ENCODE measurements around the gene BUD31.
A peak's percentile ranks its signal among the peaks of the same experiment; 100 is the strongest.
"Not testable (repeated sequence)": the region's sequence is repeated elsewhere in the genome, so short reads cannot be mapped to it uniquely, and the experiment has no call there.

The BUD31 gene

DNA sequence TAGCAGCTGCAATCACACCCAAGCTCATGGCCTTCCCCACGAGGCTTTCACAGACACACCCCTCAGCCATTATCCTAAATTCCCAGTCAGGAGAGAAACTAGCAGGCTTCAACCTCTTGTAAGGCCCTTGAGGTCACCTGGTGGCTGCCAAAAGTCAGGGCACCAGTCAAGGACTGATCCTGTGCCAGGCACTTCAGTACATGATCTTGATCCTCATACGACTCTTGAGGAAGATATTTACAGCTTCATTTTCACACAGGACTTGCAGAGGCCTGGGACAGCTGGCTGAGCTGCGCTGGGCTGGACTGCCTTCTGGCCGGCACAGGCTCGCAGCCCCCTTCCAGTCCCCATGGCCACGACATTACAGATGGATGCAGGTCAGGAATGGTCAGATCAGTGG is 9.2 kb upstream of the BUD31 start:
- no peak for DNase-seq (ENCODE audit: low spot score)

DNA sequence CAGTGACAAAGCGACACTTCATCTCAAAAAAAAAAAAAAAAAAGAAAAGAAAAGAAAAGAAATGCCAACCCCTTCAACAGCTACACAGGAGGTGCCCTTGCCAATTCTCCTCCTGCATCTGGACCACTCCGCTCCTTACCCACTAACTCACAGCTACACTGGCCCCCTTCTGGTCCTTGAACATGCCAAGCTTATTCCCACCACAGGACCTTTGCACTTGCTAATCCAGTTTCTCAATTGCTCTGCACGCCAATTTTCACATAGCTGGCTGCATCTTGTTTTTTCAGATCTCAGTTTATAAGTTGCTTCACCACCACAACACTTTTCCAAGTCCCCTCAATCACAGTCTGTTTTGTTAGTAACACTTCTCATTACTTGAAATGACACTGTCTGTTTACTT is 5.9 kb upstream of the BUD31 start:
- DNase-seq (ENCODE audit: low spot score), result no peak

DNA sequence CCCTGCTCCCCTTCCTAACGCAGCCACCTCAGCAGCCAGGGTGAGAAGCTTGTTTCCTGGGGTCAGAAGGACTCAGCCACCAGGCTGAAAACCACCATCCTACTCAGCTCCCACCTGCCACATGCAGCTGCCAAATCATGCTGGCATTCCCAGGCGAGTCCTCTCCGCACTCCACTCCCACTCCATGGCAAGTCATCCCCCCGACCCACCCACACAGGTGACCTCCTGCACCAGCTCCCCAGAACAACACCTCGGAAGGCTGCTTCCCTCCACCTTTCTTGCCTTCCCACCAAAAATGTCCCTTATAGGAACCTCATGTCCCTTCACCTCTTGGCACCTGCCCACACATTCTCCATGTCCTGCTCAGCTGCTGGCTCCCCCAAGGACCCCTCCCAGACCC is 5.0 kb upstream of the BUD31 start:
- DNase-seq (ENCODE audit: low spot score), result no peak

DNA sequence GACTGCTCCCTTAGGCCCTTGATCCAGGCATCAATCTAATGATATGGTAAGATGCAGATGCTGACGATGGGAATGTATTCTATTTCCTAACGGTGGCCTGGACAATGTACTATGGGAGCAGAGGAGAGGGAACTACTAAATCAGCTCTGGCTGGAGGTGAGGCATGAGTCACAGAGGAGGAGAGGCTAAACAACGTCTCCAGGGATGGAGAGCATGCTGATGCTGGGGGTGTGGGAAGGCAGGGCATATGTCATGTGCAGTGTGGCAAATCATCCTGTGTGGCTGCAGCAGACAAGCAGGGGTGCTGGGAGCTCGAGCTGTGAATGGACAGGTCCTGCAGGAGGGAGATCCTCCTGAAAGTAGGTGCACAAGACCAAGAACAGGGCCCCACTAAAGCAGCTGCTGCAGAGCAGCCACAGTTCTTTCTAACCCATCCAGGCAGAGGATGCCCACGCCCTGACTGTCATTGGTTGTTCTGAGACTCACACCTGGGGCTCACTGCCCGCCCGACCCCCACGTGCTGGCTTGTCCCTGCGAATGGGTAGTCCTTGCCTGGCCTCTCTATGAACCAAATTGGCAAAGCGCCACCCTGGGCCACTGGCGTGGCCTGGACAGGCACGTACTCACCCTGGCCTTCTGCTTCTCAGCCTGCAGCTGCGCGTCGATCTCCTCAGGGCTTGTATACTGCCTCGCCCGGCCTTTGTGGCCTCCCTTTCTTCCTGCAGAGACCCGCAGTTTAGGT is 4.4 kb upstream of the BUD31 start:
- peak; percentile 56 for DNase-seq (ENCODE audit: low spot score)

DNA sequence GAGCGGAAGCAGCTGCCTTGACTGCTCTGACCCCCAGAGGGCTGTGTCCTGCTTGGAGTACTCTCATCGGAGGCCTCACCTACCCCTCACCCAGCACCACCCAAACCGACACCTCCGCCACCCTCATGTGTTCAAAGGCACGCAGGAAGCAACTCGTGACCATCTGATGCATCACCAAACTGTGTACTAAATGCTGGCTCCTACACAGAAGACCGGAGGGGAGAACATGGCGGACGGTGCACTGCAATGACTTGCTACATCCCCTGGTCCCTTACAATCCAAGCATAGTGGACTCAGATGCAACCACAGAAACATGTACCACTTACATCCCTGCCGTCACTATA is 3.8 kb upstream of the BUD31 start:
- DNase-seq (ENCODE audit: low spot score), result no peak

DNA sequence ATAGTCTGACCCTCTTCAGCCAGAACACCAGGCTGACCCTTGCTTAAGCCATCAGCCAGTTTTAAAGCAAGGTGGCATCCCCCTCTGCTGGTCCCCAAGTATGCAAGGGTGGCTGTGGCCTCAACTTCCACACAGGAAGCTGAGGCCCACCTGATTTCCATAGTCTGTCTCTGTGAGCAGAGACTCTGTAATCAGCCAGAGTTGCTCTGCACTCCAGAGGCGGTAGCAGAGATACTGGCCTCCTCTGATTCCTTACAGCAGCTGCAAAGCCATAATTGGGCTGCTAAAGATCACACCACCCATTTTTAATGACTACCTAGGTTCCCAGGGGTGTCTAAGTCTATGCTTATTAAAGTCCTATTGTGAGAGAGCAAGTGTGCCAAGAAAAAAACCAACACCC is 2.2 kb upstream of the BUD31 start:
- no peak for DNase-seq (ENCODE audit: low spot score)

DNA sequence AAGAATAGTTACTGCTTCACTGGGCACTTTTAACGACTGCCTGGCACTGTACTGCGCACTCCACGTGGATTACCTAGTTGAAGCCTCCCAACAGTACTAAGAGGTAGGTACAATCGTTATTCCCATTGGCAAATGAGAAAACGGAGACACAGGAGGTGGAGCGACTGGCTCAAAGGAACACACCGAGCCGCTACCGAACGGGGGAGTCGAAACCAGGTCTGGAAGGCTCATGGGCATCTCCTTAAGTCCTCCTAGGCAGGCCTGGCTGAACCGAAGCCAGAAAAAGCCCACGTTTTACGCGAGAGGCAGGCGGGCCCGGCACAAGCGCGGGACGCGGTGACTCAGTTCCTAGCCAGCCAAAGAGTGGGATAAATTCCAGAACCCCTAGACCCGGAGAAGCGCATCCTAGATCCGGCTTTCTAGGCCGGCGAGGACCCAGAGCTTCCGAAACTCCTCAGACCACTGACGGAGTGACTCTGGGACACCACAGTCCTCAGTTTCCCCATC is 844 bp upstream of the BUD31 start:
- DNase-seq (ENCODE audit: low spot score), result peak; percentile 68

DNA sequence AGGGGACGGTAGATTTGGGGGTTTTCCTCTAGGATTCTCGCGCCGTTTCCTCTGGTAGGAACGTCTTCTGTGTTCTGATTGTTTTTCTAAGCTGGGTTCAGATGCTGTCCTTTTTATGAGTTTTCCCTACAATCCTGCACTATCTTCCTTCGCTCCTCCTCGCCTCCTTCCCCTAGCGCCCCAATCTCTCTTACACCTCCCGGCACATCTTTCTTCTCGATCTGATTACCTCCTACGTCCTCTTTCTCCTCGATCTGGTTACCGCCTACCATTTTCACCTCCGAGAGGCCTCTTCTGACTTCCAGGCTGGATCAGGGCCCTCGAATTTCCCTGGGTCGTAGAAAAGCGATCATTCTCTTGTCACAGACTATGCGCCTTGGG is 413 bp downstream of the BUD31 start:
- DNase-seq (ENCODE audit: low spot score), result peak; percentile 27

DNA sequence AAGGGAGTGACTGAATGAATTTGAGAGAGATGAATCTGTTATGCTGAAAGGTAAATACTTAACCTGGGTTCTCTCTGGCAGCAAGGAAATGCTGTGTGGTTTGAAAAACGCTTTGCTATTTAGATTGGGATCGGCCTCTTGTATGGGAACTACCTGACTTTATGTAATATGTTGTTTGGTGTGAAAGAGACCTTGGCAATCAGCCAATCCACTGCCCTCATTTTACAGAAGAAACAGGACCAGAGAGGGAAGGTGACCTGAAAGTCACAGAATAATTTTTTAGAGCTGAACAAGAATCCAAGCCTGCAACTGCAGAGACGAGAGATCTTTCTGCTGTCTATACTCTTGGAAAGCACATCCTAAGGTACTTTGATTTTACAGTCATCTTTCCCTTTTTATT is 1.0 kb downstream of the BUD31 start:
- peak; percentile 28 for DNase-seq (ENCODE audit: low spot score)

DNA sequence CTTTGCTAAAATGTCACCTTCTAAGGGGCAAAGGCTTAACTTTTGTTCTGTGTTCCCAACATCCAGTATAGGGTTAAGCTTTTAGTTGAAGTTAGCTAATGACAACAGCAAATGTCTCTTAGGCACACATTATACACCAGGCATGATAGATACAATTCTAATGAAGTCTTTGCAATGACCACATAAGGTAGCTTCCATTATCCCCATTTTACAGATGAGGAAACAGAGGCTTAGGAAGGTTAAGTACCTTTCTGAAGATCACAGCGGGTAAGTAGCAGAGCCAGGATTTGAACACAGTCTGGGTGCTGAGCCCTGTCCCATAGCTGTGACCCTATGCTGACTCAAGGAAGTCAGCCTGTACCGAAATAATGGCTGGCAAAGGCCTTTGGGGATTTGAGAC is 1.9 kb downstream of the BUD31 start:
- DNase-seq (ENCODE audit: low spot score), result no peak

DNA sequence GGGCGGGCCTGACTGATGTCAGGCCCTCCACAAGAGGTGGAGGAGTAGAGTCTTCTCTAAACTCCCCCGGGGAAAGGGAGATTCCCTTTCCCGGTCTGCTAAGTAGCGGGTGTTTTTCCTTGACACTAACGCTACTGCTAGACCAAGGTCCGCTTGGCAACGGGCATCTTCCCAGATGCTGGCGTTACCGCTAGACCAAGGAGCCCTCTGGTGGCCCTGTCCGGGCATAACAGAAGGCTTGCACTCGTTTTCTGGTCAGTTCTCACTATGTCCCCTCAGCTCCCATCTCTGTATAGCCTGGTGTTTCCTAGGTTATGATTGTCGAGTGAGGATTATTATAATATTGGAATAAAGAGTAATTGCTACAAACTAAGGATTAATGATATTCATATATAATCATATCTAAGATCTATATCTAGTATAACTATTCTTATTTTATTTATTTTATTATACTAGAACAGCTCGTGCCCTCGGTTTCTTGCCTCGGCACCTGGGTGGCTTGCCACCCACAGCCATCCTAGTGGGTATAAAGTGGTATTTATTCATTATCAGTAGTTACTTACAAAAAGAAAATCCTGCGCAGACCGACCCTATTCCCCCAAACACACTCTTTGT is 6.9 kb downstream of the BUD31 start:
- peak; percentile 65 for DNase-seq (ENCODE audit: low spot score)

DNA sequence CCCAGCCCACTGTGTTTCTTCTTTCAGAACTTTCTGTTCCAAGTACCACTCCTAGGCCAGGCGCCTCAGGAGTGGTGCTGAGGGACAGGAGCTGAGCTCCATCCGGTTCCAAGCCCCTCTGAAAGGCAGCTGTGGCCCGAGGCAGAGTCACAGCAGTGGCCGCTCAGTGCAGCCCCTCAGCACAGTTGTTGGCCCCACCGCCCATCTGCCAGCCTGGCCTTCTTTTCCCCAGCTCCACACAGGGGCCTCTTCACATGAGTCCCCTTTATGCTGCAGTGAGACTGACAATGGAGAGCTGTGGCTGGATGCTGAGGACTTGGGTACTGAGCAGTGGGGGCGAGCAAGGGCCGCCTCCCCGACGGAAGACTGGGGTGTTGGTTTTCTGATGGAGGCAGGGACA is 9.5 kb downstream of the BUD31 start:
- no peak for DNase-seq (ENCODE audit: low spot score)

DNA sequence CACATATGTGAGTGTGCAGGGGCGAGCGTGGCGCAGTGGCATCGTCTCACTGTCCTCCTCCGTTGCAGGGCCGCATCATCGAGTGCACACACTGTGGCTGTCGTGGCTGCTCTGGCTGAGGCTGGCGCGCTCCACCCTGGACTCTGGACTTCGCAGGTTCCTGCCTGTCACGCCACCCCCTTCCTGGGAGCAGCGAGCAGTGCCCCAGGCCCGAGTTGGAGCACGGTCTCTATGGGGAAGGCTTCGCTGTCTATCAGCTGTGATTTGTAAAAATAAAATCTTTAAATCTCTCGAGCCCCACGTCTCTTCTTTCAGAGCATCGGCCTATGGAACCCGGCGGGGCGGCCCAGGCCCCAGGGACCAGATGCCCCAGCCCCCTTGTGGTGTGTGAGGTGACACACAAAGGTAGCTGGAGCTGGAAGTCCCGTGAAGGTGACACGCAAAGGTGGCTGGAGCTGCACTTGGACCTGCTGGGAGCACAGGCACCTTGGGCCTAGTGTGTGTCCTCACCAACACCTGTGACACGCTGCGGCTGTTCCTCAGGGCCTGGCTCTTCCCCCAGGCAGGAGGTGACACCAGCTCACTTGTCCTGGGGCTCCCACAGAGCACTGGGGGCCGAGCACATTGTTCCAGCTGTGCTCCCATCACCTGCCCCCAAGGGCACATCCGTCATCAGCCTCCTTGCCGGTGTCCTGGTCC is 10.7 kb downstream of the BUD31 start:
- DNase-seq (ENCODE audit: low spot score), result no peak

DNA sequence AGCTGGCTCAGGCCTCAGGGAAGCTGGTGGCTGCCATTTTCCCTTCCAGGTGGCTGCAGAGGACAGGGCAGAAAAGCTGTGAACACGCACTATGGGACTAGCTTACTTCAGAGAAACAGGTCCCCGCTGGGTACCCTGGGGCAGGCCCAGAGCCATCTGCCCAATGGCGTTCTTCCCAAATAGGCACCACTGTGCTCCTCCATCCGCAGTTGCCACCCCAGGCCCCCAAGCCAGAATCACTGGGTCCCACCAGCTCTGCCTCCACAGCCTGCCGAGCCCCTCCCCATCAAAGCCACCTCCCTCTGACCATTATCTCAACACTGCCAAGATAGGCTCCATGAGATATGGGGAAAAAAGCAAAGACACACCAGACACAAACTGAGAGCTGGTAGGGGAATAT is 11.4 kb downstream of the BUD31 start:
- DNase-seq (ENCODE audit: low spot score), result no peak

DNA sequence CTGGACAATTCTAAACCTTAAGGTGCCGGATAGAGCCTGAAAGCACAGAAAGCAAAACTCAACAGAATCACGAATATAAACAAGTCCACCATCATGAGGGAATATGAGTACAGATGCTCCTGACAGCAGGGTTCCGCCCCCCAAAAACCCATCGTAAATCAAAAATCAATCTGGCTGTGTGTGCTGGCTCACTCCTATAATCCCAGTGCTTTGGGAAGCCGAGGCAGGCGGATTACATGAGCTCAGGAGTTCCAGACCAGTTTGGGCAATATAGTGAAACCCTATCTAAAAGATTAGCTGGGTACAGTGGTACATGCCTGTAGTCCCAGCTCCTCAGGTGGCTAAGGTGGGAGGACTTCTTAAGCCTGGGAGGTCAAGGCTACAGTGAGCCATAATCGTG is 12.2 kb downstream of the BUD31 start:
- DNase-seq (ENCODE audit: low spot score), result no peak

DNA sequence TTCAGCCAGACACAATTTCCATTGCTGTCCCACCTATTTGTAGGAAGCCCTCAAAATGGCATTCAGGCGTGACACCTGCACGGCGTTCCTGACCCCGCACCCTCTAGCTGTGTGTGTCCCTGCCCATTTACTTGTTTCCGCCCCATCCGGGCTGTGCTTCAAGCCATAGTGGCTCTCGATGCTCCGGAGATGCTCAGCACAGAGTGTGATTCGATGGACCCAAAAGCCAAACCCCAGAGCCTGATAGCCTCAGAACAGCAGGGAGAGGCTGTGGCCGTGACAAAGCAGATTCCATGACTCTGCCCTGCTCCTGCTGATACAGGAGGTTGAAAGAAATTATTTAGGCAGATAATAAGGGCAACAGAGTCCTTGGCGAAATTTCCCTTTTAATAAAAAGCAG is 13.4 kb downstream of the BUD31 start:
- DNase-seq (ENCODE audit: low spot score), result no peak

DNA sequence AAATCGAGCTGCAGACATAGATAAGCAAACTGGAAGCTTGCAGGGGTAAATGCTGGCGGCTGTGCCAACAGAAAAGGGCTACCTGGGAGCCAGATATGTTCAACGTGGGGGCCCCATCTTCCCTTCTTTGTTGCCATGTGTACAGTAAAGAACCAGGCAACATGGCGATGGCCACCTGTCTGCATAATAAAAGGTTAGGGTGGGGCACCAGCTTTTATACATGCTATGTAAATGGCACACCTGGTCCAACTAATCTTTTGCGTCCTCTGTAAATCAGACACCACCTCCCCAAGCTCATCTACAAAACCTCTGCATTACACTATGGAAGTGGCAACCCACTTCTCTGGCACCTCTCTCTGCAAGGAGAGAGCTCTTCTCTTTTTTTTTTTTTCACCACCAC is 13.9 kb downstream of the BUD31 start:
- no peak for DNase-seq (ENCODE audit: low spot score)

DNA sequence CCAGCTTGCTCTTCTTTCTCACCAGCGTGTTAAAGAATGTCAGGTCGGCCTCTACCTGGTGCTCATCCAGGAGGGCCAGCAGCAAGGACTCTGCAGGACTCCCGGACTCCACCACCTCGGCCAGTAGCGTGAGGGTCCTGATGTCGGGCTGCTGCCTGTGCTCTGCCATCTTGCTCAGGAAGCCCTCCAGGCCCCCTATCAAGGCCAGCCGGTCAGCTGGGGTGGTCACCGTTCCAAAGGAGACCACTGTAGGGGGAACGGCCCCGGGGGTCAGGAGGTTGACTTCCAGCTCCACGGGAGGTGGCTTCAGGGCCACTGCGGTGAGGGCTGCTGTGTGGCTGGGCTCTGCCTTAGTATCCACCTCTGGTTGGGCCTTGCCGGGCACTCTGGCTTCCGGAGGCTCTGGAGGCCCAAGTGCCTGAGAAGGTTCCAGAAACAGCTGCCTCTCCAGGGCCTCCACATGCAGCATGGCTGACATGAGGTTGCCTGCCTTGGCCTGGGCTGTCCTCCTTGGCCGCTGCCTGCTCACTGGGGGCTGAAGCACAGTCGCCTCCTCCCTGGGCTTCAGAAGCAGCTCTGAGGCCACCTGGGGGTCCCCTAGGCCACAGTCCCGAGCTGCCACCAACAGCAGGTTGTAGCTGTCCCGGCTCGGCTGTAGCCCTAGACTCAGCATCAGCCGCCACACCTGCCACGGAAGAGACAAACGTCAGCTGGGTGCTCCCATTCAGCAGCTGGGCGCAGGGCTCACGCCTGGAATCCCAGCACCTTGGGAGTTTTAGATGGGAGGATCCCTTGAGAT is 16.4 kb downstream of the BUD31 start:
- DNase-seq (ENCODE audit: low spot score), result no peak

DNA sequence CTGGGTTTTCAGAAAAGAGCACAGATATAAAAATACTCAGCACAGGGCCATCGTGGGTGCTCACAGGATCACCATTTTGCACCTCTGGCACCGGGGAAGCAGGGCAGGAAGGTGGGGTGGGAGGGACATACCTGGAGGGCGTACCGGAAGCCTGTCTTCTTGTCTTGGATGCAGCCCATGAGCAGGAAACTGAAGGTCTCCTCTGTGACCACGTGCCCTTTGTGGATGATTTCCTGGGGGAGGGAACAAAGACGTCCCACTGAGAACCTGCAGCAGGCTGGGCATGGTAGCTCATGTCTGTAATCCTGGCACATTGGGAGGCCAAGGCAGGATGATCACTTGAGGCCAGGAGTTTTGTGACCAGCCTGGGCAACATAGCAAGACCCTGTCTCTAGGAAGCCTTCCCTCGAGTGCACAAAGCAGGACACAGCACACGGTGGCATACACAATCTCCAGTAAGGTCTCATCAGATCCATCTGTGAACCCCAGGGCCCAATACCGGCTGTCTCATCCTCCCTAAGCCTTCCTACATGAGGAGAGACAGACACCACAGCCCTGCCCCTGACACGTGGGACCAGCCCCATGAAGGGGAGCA is 20.3 kb downstream of the BUD31 start:
- DNase-seq (ENCODE audit: low spot score), result no peak

DNA sequence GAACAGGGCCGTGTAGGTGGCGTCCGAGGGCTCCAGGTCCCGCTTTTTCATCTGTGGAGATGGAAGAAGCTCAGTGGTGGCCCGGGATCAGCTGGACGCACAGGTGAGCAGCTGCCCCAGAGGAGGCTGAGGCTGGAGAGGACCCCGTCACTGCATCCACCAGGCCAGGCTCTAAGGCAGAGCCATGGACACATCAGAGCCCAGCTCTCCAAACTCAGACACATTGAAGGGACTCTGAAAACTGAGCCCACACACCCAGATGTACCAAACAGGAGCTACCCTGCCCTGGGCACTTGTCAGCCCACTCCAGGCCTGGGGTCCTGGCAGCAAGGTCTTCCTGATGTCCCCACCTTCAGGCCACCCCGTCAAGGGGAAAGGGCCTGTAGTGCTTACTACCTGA is 21.0 kb downstream of the BUD31 start:
- DNase-seq (ENCODE audit: low spot score), result no peak

DNA sequence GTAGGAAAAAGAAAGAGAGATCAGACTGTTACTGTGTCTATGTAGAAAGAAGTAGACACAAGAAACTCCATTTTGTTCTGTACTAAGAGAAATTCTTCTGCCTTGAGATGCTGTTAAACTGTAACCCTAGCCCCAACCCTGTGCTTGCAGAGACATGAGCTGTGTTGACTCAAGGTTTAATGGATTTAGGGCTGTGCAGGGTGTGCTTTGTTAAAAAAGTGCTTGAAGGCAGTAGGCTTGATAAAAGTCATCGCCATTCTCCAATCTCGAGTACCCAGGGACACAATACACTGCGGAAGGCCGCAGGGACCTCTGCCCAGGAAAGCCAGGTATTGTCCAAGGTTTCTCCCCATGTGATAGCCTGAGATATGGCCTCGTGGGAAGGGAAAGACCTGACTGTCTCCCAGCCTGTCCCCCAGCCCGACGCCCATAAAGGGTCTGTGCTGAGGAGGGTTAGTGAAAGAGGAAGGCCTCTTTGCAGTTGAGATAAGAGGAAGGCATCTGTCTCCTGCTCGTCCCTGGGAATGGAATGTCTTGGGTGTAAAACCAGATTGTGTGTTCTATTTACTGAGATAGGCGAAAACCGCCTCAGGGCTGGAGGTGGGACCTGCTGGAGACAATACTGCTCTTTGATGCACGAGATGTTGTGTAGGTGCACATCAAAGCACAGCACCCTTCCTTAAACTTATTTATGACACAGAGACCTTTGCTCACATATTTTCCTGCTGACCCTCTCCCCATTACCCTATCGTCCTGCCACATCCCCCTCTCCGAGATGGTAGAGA is 23.2 kb downstream of the BUD31 start:
- not testable (repeated sequence) for DNase-seq (ENCODE audit: low spot score)

Measured in kidney tubule cell (primary cell).